Fibroblast of skin of left biceps (primary cell): ENCODE results near the gene NIPA2.
"Not testable (repeated sequence)": the region's sequence is repeated elsewhere in the genome, so short reads cannot be mapped to it uniquely, and the experiment has no call there.

Source experiments
- DNase-seq, 2 experiments: peaks; one replicate each; pipeline ENCODE4 v3.0.0-alpha.2; 2013; ENCODE audit warnings: low read depth in 2 of 2

Gene NIPA2

GRCh38 chr15:22838292-22839042 is at the start of gene NIPA2:
Gene NIPA2 (plus strand): TSS chr15:22838666. CDS start chr15:22851732, 13,066 bp downstream.
- peak; percentile 95 for DNase-seq

GRCh38 chr15:22794063-22794462 is 44.4 kb upstream of the NIPA2 start:
- no peak for DNase-seq

- no peak for DNase-seq
These were observed 43.8 kb upstream of the NIPA2 start for GRCh38 chr15:22794621-22795167.

GRCh38 chr15:22795206-22796063 is 43.0 kb upstream of the NIPA2 start:
- DNase-seq: no peak

- no peak for DNase-seq
These were observed 42.4 kb upstream of the NIPA2 start for GRCh38 chr15:22796079-22796478.

- no peak for DNase-seq
These were observed 38.6 kb upstream of the NIPA2 start for GRCh38 chr15:22799902-22800301.

GRCh38 chr15:22803006-22803405 is 35.5 kb upstream of the NIPA2 start:
- DNase-seq: not testable (repeated sequence)

- no peak for DNase-seq
These were observed 32.3 kb upstream of the NIPA2 start for GRCh38 chr15:22806156-22806555.

GRCh38 chr15:22806664-22807063 is 31.8 kb upstream of the NIPA2 start:
- no peak for DNase-seq

GRCh38 chr15:22807831-22808230 is 30.6 kb upstream of the NIPA2 start:
- DNase-seq: not testable (repeated sequence)

- no peak for DNase-seq
These were observed 30.2 kb upstream of the NIPA2 start for GRCh38 chr15:22808240-22808639.

GRCh38 chr15:22808761-22809280 is 29.6 kb upstream of the NIPA2 start:
- DNase-seq: no peak

- no peak for DNase-seq
These were observed 28.2 kb upstream of the NIPA2 start for GRCh38 chr15:22810033-22810852.

- DNase-seq: no peak
These were observed 27.6 kb upstream of the NIPA2 start for GRCh38 chr15:22810853-22811338.

- DNase-seq: no peak
These were observed 26.8 kb upstream of the NIPA2 start for GRCh38 chr15:22811640-22812039.

- DNase-seq: no peak
These were observed 24.6 kb upstream of the NIPA2 start for GRCh38 chr15:22813844-22814243.

- DNase-seq: no peak
These were observed 22.7 kb upstream of the NIPA2 start for GRCh38 chr15:22815766-22816165.

- DNase-seq: no peak
These were observed 18.8 kb upstream of the NIPA2 start for GRCh38 chr15:22819651-22820050.

- no peak for DNase-seq
These were observed 14.9 kb upstream of the NIPA2 start for GRCh38 chr15:22823495-22824128.

- no peak for DNase-seq
These were observed 11.3 kb upstream of the NIPA2 start for GRCh38 chr15:22827125-22827524.

- no peak for DNase-seq
These were observed 7.0 kb upstream of the NIPA2 start for GRCh38 chr15:22831473-22831872.
